Measurements from ENCODE around the gene IQGAP3.

- TF ChIP-seq POLR2AphosphoS5 (IDR thresholded peaks at IDR 0.05; ENCODE audit: low read depth, low read length) (no peak), TCF7L2 (IDR thresholded peaks at IDR 0.05; ENCODE audit: low read depth, low read length) (no peak), CTCF (IDR thresholded peaks at IDR 0.05) (no peak), SIN3A (IDR thresholded peaks at IDR 0.05; ENCODE audit: borderline replicate concordance, insufficient read depth, low read depth, low read length) (no peak)
These were observed 40.3 kb upstream of the IQGAP3 start for GRCh38 chr1:156612666-156613065.
